ENCODE data around the gene ARHGAP18.

- TF ChIP-seq POLR2A (IDR thresholded peaks at IDR 0.05), result no peak
- TF ChIP-seq, protein P1, sequence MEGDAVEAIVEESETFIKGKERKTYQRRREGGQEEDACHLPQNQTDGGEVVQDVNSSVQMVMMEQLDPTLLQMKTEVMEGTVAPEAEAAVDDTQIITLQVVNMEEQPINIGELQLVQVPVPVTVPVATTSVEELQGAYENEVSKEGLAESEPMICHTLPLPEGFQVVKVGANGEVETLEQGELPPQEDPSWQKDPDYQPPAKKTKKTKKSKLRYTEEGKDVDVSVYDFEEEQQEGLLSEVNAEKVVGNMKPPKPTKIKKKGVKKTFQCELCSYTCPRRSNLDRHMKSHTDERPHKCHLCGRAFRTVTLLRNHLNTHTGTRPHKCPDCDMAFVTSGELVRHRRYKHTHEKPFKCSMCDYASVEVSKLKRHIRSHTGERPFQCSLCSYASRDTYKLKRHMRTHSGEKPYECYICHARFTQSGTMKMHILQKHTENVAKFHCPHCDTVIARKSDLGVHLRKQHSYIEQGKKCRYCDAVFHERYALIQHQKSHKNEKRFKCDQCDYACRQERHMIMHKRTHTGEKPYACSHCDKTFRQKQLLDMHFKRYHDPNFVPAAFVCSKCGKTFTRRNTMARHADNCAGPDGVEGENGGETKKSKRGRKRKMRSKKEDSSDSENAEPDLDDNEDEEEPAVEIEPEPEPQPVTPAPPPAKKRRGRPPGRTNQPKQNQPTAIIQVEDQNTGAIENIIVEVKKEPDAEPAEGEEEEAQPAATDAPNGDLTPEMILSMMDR (IDR thresholded peaks at IDR 0.05 in 8 of 11, conservative IDR thresholded peaks at IDR 0.05 in 3 of 11), result no peak
- TF ChIP-seq POLR2AphosphoS5 (IDR thresholded peaks at IDR 0.05), result no peak
Measured at GRCh38 chr6:129679758-129680157, 30.2 kb downstream of the ARHGAP18 start.

All from spleen (tissue), 7 donors.